ENCODE measurements around the gene ANP32A. TPM values are rescaled to one million over a fixed set of nuclear protein-coding genes. Genes with fewer than 3 reads are reported as not detected.

ANP32A gene
- total RNA-seq, 1 donor from 2014 or later: 355 TPM

- Mint-ChIP-seq H3K27ac (ENCODE audit: unreplicated experiment) (peak overlapping the region; percentile 98), H3K9me3 (no peaks in the 10 kb centered on the region), H3K27me3 (ENCODE audit: low read depth) (peaks cover 6% of the 10 kb centered on the region), H3K36me3 (ENCODE audit: low read depth) (peaks cover 13% of the 10 kb centered on the region), H3K4me3 (peak overlapping the region; percentile 99), H3K4me1 (peaks cover 53% of the 10 kb centered on the region)
- no peak for DNase-seq (ENCODE audit: low read depth, low spot score)
- TF ChIP-seq, protein P1, sequence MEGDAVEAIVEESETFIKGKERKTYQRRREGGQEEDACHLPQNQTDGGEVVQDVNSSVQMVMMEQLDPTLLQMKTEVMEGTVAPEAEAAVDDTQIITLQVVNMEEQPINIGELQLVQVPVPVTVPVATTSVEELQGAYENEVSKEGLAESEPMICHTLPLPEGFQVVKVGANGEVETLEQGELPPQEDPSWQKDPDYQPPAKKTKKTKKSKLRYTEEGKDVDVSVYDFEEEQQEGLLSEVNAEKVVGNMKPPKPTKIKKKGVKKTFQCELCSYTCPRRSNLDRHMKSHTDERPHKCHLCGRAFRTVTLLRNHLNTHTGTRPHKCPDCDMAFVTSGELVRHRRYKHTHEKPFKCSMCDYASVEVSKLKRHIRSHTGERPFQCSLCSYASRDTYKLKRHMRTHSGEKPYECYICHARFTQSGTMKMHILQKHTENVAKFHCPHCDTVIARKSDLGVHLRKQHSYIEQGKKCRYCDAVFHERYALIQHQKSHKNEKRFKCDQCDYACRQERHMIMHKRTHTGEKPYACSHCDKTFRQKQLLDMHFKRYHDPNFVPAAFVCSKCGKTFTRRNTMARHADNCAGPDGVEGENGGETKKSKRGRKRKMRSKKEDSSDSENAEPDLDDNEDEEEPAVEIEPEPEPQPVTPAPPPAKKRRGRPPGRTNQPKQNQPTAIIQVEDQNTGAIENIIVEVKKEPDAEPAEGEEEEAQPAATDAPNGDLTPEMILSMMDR (conservative IDR thresholded peaks at IDR 0.05): no peak
Observed at GRCh38 chr15:68818769-68819494, 1.8 kb downstream of the ANP32A start.

DNA sequence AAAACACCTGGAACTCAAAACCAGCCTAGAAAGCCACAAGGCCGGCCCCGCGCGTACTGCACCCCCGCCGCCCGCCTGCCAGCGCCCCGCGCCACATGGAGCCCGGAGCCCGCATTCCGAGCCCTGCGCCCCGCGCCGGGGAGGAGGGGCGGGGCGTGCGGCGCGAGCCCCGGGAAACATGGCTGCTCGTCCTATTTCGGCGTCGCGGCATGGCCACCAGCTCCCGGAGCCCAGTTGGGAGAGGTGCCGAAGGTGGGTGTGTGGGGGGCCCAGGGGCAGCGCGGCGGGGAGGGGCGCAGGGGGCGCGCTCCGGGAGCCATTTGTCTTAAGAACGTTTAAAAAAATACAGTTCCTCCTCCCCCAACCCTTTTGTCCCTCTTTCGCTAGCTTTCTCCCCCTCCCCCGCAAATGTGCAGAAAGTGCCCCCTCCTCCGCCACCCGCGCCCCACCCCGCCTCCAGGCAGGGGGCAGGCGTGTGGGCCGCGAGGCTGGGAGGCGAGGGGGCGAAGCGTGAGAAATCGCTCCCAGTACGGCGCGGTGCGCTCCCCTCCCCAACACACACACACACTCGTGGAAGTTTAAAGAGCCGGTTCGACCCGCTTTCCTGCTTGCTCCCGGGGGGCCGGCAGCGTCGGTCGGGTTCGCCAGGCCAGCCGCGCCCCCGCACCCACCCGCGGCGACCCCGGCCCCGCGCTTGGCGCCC, 2.5 kb downstream of the ANP32A start:
- H3K27ac Mint-ChIP-seq (ENCODE audit: unreplicated experiment): no peak overlapping the region
- peaks cover 54% of the 10 kb centered on the region for H3K4me1 Mint-ChIP-seq
- H3K9me3 Mint-ChIP-seq: no peaks in the 10 kb centered on the region
- peaks cover 13% of the 10 kb centered on the region for H3K36me3 Mint-ChIP-seq (ENCODE audit: low read depth)
- peak overlapping the region; percentile 73 for H3K4me3 Mint-ChIP-seq
- TF ChIP-seq, protein P1 (conservative IDR thresholded peaks at IDR 0.05): peak; percentile 39
- peak; percentile 56 for DNase-seq (ENCODE audit: low read depth, low spot score)
- H3K27me3 Mint-ChIP-seq (ENCODE audit: low read depth): peaks cover 6% of the 10 kb centered on the region

- Mint-ChIP-seq H3K9me3 (no peaks in the 10 kb centered on the region), H3K36me3 (ENCODE audit: low read depth) (peaks cover 13% of the 10 kb centered on the region), H3K27ac (ENCODE audit: unreplicated experiment) (peak overlapping the region; percentile 99), H3K4me1 (peaks cover 54% of the 10 kb centered on the region), H3K27me3 (ENCODE audit: low read depth) (peaks cover 6% of the 10 kb centered on the region), H3K4me3 (peak overlapping the region; percentile 97)
- DNase-seq (ENCODE audit: low read depth, low spot score): peak; percentile 35
- TF ChIP-seq, protein P1 (conservative IDR thresholded peaks at IDR 0.05): no peak
Observed at GRCh38 chr15:68817304-68818065, 3.2 kb downstream of the ANP32A start.

DNA sequence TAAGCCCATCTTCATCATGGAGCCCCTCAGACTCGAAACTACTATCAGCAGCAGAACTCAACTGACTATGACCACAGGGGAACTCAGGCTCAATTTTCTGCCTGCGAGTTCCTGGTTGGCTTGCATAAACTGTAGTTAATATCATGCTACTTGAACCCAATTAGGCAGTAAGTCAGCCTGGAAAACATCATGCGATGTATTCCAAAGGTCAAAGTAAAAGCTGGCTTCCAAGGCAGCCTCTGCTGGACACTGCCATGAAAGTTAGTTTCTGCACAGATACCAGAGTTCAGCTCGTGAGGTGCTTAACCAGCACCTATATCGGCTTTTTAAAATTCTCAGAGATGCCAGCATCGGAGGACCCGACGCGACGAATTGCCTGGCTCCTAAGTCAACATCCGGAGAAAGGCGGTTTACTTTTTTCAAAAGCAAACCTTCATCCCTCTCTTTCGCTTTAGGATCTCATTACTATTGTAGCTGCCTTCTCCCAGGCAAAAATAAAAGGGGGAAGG, 3.8 kb downstream of the ANP32A start:
- TF ChIP-seq, protein P1 (conservative IDR thresholded peaks at IDR 0.05): no peak
- H3K9me3 Mint-ChIP-seq: no peaks in the 10 kb centered on the region
- H3K27me3 Mint-ChIP-seq (ENCODE audit: low read depth): peaks cover 6% of the 10 kb centered on the region
- H3K4me1 Mint-ChIP-seq: peaks cover 53% of the 10 kb centered on the region
- no peak for DNase-seq (ENCODE audit: low read depth, low spot score)
- H3K36me3 Mint-ChIP-seq (ENCODE audit: low read depth): peaks cover 13% of the 10 kb centered on the region
- peak overlapping the region; percentile 99 for H3K27ac Mint-ChIP-seq (ENCODE audit: unreplicated experiment)
- H3K4me3 Mint-ChIP-seq: peak overlapping the region; percentile 97

DNA sequence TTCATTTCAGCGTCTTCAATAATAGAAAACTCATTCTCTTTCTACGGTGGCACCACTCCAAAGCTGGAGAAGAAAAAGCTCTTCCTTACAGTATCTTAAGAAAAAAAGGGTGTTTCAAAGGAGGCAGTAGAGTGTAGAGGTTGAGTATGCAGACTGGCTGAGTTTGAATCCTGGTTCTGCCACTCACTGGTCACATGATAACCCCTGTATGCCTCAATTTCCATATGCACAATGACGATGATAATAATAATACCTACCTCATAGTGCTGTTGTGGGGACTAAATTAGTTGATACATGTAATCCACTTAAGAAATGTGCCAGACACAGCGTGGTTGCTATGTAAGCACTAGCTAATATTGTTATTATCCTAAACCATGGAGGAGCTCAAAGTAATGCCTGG, 4.5 kb downstream of the ANP32A start:
- Mint-ChIP-seq H3K4me1 (peaks cover 49% of the 10 kb centered on the region), H3K4me3 (peak overlapping the region; percentile 97), H3K27ac (ENCODE audit: unreplicated experiment) (no peak overlapping the region), H3K36me3 (ENCODE audit: low read depth) (peaks cover 13% of the 10 kb centered on the region), H3K27me3 (ENCODE audit: low read depth) (peaks cover 6% of the 10 kb centered on the region), H3K9me3 (no peaks in the 10 kb centered on the region)
- TF ChIP-seq, protein P1 (conservative IDR thresholded peaks at IDR 0.05): no peak
- DNase-seq (ENCODE audit: low read depth, low spot score): no peak
